NB4 (cell line): ENCODE data around the gene RAI14.

Experiments used
- DNase-seq: peaks from one replicate; pipeline ENCODE4 v3.0.0; 2010; ENCODE audit warnings: low read depth
- H3K4me3 ChIP-seq: one replicate; pipeline ENCODE4 v1.5.1; 2011; ENCODE audit warnings: mild to moderate bottlenecking, low read depth, low read length, moderate library complexity
- MYC ChIP-seq: IDR thresholded peaks from 2 replicates; pipeline ENCODE4 v1.6.1; 2011; ENCODE audit warnings: low read depth, low read length
- POLR2A ChIP-seq: IDR thresholded peaks from 2 replicates; pipeline ENCODE4 v1.6.1; 2011; ENCODE audit warnings: mild to moderate bottlenecking; ENCODE audit not compliant: insufficient read length; ENCODE audit errors: extremely low read depth
- TF ChIP-seq, protein P1 (sequence below): IDR thresholded peaks from 2 replicates; pipeline ENCODE4 v1.6.1; 2011; ENCODE audit warnings: low read depth, low read length
- TF ChIP-seq, protein P2 (sequence below): IDR thresholded peaks from one replicate; pipeline ENCODE4 v1.5.1; 2012; ENCODE audit warnings: low read depth, low read length

Gene RAI14

DNA sequence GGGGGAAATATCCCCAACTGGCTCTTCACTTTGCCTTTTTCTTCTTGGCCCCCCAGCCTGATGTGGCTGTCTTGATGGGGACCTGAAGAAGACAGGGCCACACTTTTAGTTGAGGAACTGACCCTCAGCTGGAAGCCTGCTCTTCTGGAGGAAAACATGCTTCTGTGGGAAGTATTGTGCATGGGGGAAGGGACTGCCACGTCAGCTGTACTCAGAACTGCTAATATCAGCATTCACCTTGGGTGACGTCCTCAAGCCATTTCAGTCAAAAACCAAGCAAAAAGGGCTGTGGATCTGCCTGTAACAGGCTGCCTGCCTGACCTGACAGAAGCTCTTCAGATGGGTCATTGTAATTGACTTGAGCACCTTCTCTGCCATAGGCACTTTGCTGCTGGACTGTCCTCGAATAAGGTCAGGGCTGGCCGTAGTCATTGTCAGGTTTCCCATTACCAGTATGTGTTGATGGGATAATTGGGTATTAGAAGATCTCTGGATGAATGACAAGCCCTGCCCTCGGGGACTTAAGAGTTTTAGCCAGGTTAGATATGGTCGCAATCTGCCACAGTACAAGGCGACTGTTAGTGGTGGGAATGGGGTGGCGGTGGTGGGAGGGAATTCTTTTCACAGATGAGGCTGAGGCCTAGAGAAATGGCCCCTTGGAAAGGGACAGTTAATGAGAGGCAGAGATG, 10.4 kb downstream of the RAI14 start:
- TF ChIP-seq, protein P1, sequence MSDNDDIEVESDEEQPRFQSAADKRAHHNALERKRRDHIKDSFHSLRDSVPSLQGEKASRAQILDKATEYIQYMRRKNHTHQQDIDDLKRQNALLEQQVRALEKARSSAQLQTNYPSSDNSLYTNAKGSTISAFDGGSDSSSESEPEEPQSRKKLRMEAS: no peak
- TF ChIP-seq MYC: no peak
- TF ChIP-seq POLR2A: no peak
- TF ChIP-seq, protein P2, sequence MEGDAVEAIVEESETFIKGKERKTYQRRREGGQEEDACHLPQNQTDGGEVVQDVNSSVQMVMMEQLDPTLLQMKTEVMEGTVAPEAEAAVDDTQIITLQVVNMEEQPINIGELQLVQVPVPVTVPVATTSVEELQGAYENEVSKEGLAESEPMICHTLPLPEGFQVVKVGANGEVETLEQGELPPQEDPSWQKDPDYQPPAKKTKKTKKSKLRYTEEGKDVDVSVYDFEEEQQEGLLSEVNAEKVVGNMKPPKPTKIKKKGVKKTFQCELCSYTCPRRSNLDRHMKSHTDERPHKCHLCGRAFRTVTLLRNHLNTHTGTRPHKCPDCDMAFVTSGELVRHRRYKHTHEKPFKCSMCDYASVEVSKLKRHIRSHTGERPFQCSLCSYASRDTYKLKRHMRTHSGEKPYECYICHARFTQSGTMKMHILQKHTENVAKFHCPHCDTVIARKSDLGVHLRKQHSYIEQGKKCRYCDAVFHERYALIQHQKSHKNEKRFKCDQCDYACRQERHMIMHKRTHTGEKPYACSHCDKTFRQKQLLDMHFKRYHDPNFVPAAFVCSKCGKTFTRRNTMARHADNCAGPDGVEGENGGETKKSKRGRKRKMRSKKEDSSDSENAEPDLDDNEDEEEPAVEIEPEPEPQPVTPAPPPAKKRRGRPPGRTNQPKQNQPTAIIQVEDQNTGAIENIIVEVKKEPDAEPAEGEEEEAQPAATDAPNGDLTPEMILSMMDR: no peak
- no peak overlapping the region for H3K4me3 ChIP-seq
- no peak for DNase-seq

DNA sequence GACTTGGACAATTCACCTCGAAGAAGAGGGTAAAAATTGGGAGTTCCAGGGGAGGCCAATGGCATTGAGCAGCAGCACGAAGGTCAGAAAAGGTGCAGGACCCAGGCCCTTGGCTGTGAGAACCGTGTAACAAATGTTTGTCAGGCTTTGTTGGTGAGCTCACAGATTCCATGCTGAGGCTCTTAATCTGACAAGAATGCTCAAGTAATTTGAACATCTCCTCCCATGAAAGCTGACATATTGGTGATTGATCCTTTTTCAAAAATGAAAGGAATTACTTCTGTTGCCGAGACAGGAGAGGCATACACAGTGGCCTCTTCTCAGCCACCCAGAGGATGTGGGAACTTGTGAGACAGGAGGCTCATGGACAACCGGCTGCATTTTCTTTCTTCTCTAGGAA, 11.6 kb downstream of the RAI14 start:
- no peak for DNase-seq
- no peak for TF ChIP-seq POLR2A
- no peak for TF ChIP-seq MYC
- TF ChIP-seq, protein P1: no peak
- no peak overlapping the region for H3K4me3 ChIP-seq

DNA sequence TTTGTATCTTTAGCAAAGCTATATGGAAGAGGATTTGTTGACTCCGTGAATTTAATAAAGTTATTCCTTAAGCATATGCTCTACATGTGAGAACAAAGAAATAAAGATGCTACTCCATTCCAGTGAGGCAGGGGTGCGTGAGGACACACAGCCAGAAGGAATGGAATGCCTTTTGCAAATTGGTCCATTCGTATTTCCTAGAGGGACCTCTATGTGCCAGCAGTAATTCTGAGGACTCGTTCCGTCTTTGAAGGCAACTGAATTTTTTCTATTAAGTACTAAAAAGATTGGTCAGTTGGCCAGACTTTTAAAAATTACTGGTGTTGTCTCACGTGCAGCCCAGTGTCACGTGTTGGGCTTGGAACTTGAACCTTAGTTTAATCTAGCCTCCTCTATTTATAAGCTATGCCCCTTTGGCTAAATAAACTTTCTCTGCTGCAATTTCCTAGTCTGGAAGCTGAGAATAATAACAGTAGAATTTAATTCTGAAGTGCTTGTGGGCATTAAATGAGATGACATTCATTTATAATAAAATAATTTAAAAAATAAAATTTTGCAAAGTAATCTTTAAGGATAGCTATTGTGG, 13.9 kb downstream of the RAI14 start:
- no peak overlapping the region for H3K4me3 ChIP-seq
- TF ChIP-seq, protein P1: no peak
- TF ChIP-seq POLR2A (no peak), MYC (no peak)
- TF ChIP-seq, protein P2: no peak
- DNase-seq: no peak

DNA sequence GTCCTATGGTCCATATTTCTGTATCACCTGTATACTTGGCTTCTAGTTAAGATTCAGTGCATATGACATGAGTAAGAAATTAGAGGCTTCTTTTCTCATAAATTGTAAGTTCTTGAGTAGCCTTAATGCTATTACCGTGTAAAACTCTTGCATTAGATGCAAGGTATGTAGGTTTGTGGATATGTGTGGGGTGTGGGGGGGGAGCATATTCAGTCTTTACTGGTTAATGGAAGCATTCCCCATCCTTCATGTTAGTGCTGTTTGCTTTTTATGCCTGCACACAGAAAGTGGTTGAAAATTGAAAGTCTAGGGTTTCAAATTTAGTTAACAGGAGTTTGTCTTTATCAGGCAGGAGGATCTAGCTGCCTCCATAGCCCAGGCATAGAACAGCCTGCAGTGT, 16.1 kb downstream of the RAI14 start:
- no peak overlapping the region for H3K4me3 ChIP-seq
- no peak for TF ChIP-seq MYC
- TF ChIP-seq, protein P1: no peak

DNA sequence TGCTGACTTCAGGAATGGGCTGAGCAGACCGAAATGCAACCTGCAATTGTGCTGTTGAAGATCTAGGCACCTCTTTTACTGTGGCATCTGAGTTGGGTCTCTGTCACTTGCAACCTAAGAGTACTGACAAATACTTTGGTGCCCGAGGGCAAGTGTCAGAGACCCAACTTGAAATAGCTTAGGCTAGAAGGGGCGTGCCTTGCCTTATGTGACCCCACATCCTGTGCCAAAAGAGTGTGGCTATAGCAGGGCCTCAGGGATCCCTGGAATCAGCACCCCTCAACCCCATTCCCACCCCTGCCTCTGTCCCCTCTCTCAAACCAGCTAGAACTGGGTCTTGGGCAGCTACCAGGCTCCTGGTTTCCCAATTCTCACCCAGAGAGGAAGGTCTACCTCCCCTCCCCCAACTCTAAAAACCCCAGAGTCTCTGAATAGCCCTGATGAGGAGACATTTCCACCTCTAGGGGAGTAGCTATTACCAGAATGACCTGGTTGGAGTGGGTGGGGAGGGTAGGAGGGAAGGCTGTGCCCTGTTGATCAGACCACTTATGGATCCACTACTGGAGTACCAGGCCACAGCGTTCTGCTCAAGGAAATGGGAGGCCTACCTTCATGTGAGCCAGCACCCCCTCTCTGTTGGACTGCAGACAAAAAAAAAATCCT, 17.5 kb downstream of the RAI14 start:
- no peak for DNase-seq
- H3K4me3 ChIP-seq: no peak overlapping the region
- TF ChIP-seq, protein P2: no peak
- no peak for TF ChIP-seq MYC
- TF ChIP-seq POLR2A: no peak
- TF ChIP-seq, protein P1: no peak

More for the DNA sequence above, 16.1 kb downstream of the RAI14 start:
- DNase-seq: no peak

DNA sequence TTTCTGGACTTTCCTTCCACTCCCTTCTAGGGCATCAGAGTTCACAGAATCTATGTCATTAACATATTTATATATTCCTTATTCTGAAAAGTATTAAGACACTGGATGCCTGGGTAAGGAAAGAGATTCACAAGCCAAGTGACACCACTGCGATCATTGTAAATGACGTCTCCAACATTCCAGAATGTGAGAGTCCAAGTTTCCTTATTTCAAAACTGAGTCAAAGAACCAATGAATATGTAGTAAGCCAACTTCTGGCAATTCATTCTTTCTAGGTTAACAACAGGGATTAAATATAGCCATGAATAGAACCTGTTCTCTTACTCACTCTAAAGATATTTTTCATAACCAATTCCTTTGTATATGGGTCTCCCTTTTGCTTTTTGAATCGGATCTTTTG, 18.1 kb downstream of the RAI14 start:
- TF ChIP-seq POLR2A (no peak), MYC (no peak)
- TF ChIP-seq, protein P2: no peak
- TF ChIP-seq, protein P1: no peak
- no peak for DNase-seq
- H3K4me3 ChIP-seq: no peak overlapping the region

DNA sequence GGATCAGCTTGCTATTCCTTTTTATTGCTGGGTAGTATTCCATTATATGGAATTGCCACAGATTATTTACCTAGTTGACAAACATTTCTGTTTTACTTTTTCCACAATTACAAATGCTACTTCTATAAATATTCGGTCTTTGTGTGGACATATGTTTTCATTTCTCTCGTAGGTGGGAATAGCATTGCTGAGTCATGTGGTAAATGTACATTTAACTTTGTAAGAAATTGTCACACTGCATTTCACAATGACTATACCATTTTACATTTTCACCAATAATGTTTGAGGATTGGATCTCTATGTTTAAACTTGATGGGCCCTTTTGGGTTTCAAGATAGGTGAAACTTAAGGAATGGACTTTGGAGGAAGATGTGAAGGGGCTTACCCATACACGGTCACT, 19.7 kb downstream of the RAI14 start:
- no peak for TF ChIP-seq MYC
- TF ChIP-seq, protein P1: no peak
- TF ChIP-seq POLR2A: no peak
- TF ChIP-seq, protein P2: no peak
- DNase-seq: no peak
- H3K4me3 ChIP-seq: no peak overlapping the region
